HEK293 (cell line): Measurements from ENCODE around the gene SFXN3.

Source experiments
- CTCF ChIA-PET: fragments of 350-600 bp; formaldehyde crosslinking; extraction: SDS; loops from one replicate; lab custom pipeline; 2021; ENCODE audit warnings: antibody characterized with exemption; lab: Yijun Ruan, JAX
- POLR2A ChIA-PET: fragments of 300-600 bp; formaldehyde crosslinking; extraction: SDS; loops from one replicate; lab custom pipeline; 2020; ENCODE audit warnings: antibody characterized with exemption, inconsistent platforms; lab: Yijun Ruan, JAX
- H3K27ac ChIP-seq: fragments of 200-500 bp; sonication (Bioruptor generic); 2 replicates; pipeline ENCODE4 v1.5.1; 2014; ENCODE audit warnings: low read depth, low read length, control low read depth, inconsistent platforms; ENCODE audit errors: extremely low read depth
- H3K36me3 ChIP-seq, 2 experiments: fragments of 200-500 bp in 1 of 2; sonication (Bioruptor generic) in 1 of 2; 1 replicate in 1 of 2; 2 replicates in 1 of 2; pipeline ENCODE4 v1.5.1; 2014 to 2017; ENCODE audit warnings: inconsistent platforms in 2 of 2, low read length in 2 of 2; ENCODE audit not compliant: control insufficient read depth in 2 of 2, insufficient read depth in 1 of 2
- H3K4me1 ChIP-seq: fragments of 200-500 bp; sonication (Bioruptor generic); 2 replicates; pipeline ENCODE4 v1.5.1; 2014; ENCODE audit warnings: mild to moderate bottlenecking, low read length, inconsistent platforms; ENCODE audit not compliant: control insufficient read depth, insufficient read depth
- H3K4me3 ChIP-seq: 2 replicates; pipeline ENCODE4 v1.5.1; 2011; ENCODE audit warnings: low read depth, mild to moderate bottlenecking, control low read depth, low read length, moderate library complexity
- H3K9me3 ChIP-seq: fragments of 200-500 bp; sonication (Bioruptor generic); 2 replicates; pipeline ENCODE4 v1.5.1; 2014; ENCODE audit warnings: low read depth, low read length, inconsistent platforms; ENCODE audit not compliant: control insufficient read depth, insufficient read depth
- EGR2 ChIP-seq: fragments of 450-650 bp; formaldehyde crosslinking; IDR thresholded peaks from 2 replicates; pipeline ENCODE4 v1.5.1; 2016; ENCODE audit warnings: low read depth, missing biosample characterization, missing genetic modification characterization
- GLIS2 ChIP-seq: fragments of 450-650 bp; formaldehyde crosslinking; IDR thresholded peaks from 2 replicates; pipeline ENCODE4 v1.5.1; 2016; ENCODE audit warnings: missing biosample characterization, missing genetic modification characterization
- IKZF3 ChIP-seq: fragments of 450-650 bp; IDR thresholded peaks from 2 replicates; pipeline ENCODE4 v1.5.0; 2018; ENCODE audit warnings: missing biosample characterization, mild to moderate bottlenecking, missing genetic modification characterization, moderate library complexity
- PRDM10 ChIP-seq: fragments of 450-650 bp; formaldehyde crosslinking; IDR thresholded peaks from 2 replicates; pipeline ENCODE4 v1.5.1; 2016; ENCODE audit warnings: missing biosample characterization, missing genetic modification characterization
- SCRT1 ChIP-seq: fragments of 450-650 bp; formaldehyde crosslinking; IDR thresholded peaks from 2 replicates; pipeline ENCODE4 v1.5.1; 2016; ENCODE audit warnings: missing biosample characterization, missing genetic modification characterization, borderline replicate concordance
- SP3 ChIP-seq: fragments of 450-650 bp; formaldehyde crosslinking; IDR thresholded peaks from 2 replicates; pipeline ENCODE4 v1.5.1; 2016; ENCODE audit warnings: missing biosample characterization, missing genetic modification characterization
- YY1 ChIP-seq: fragments of 450-650 bp; formaldehyde crosslinking; IDR thresholded peaks from 2 replicates; pipeline ENCODE4 v1.5.1; 2018; ENCODE audit warnings: missing biosample characterization, missing genetic modification characterization
- ZBTB17 ChIP-seq: fragments of 450-650 bp; formaldehyde crosslinking; IDR thresholded peaks from 2 replicates; pipeline ENCODE4 v1.5.1; 2016; ENCODE audit warnings: missing biosample characterization, missing genetic modification characterization
- ZBTB20 ChIP-seq: fragments of 450-650 bp; formaldehyde crosslinking; IDR thresholded peaks from 2 replicates; pipeline ENCODE4 v1.5.1; 2016; ENCODE audit warnings: missing biosample characterization, missing genetic modification characterization
- ZFHX2 ChIP-seq: fragments of 450-650 bp; formaldehyde crosslinking; conservative IDR thresholded peaks from 2 replicates; pipeline ENCODE4 v1.5.1; 2016; ENCODE audit warnings: missing biosample characterization, missing genetic modification characterization
- ZFP41 ChIP-seq: fragments of 450-650 bp; formaldehyde crosslinking; IDR thresholded peaks from 2 replicates; pipeline ENCODE4 v1.5.1; 2016; ENCODE audit warnings: missing biosample characterization, missing genetic modification characterization, borderline replicate concordance
- ZNF10 ChIP-seq: fragments of 450-650 bp; formaldehyde crosslinking; IDR thresholded peaks from 2 replicates; pipeline ENCODE4 v1.5.1; 2017; ENCODE audit warnings: missing biosample characterization, missing genetic modification characterization
- ZNF112 ChIP-seq: fragments of 450-650 bp; formaldehyde crosslinking; IDR thresholded peaks from 2 replicates; pipeline ENCODE4 v1.5.0; 2017; ENCODE audit warnings: missing biosample characterization, missing genetic modification characterization
- ZNF121 ChIP-seq: fragments of 450-650 bp; formaldehyde crosslinking; IDR thresholded peaks from 2 replicates; pipeline ENCODE4 v1.5.1; 2016; ENCODE audit warnings: missing biosample characterization, missing genetic modification characterization
- ZNF311 ChIP-seq: fragments of 450-650 bp; formaldehyde crosslinking; IDR thresholded peaks from 2 replicates; pipeline ENCODE4 v1.5.1; 2017; ENCODE audit warnings: missing biosample characterization, missing genetic modification characterization, borderline replicate concordance
- ZNF324 ChIP-seq: fragments of 450-650 bp; formaldehyde crosslinking; IDR thresholded peaks from 2 replicates; pipeline ENCODE4 v1.5.1; 2016; ENCODE audit warnings: missing biosample characterization, missing genetic modification characterization
- ZNF394 ChIP-seq: fragments of 450-650 bp; formaldehyde crosslinking; IDR thresholded peaks from 2 replicates; pipeline ENCODE4 v1.5.1; 2016; ENCODE audit warnings: missing biosample characterization, missing genetic modification characterization, mild to moderate bottlenecking, moderate library complexity, borderline replicate concordance
- ZNF529 ChIP-seq: fragments of 450-650 bp; formaldehyde crosslinking; IDR thresholded peaks from 2 replicates; pipeline ENCODE4 v1.5.1; 2017; ENCODE audit warnings: missing genetic modification characterization, missing biosample characterization; ENCODE audit not compliant: insufficient replicate concordance
- ZNF560 ChIP-seq: fragments of 450-650 bp; formaldehyde crosslinking; IDR thresholded peaks from 2 replicates; pipeline ENCODE4 v1.5.1; 2017; ENCODE audit warnings: missing biosample characterization, missing genetic modification characterization, borderline replicate concordance
- ZNF580 ChIP-seq: fragments of 450-650 bp; formaldehyde crosslinking; IDR thresholded peaks from 2 replicates; pipeline ENCODE4 v1.5.1; 2016; ENCODE audit warnings: missing biosample characterization, missing genetic modification characterization
- ZNF692 ChIP-seq: fragments of 450-650 bp; formaldehyde crosslinking; IDR thresholded peaks from 2 replicates; pipeline ENCODE4 v1.5.1; 2016; ENCODE audit warnings: missing biosample characterization, missing genetic modification characterization
- ZNF777 ChIP-seq: fragments of 450-650 bp; formaldehyde crosslinking; IDR thresholded peaks from 2 replicates; pipeline ENCODE4 v1.5.1; 2017; ENCODE audit warnings: missing biosample characterization, missing genetic modification characterization, borderline replicate concordance
- ZSCAN30 ChIP-seq: fragments of 450-650 bp; IDR thresholded peaks from 2 replicates; pipeline ENCODE4 v1.5.1; 2018; ENCODE audit warnings: missing biosample characterization, mild to moderate bottlenecking, missing genetic modification characterization, moderate library complexity
- ZXDB ChIP-seq: fragments of 450-650 bp; formaldehyde crosslinking; IDR thresholded peaks from 2 replicates; pipeline ENCODE4 v1.5.1; 2016; ENCODE audit warnings: missing biosample characterization, missing genetic modification characterization
- TF ChIP-seq, protein P1 (sequence below): fragments of 450-650 bp; formaldehyde crosslinking; IDR thresholded peaks from 2 replicates; pipeline ENCODE4 v1.5.1; 2016; ENCODE audit warnings: missing biosample characterization, missing genetic modification characterization
- TF ChIP-seq, protein P2 (sequence below): fragments of 450-650 bp; formaldehyde crosslinking; IDR thresholded peaks from 2 replicates; pipeline ENCODE4 v1.5.1; 2017; ENCODE audit warnings: missing biosample characterization, missing genetic modification characterization

Gene SFXN3

DNA sequence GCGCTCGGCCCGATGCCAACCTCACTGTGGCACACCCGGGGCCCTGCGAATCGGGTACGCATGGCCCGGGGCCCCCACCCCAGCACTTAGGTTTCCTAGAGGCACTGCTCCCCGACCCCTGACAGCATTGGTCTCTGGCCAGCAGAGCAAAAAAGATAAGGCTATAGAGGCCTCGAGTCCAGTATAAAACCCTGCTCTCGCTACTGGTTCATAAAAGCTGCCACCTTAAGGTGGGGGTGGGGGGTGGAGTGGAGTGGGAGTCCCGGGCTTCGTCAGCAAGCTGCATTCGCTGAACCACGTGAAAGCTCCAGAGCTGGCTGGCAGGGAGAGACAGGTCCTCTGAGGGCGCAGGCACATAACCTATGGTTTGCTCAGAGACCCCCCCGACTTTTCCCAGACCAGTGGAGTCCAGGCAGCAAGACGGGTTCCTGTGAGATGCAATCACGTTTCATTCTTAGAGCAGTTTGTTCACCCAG lies 32.1 kb downstream of the SFXN3 start (continued):
- TF ChIP-seq EGR2 (0 out of 2 replicates have a peak, but pooled peaks have one; percentile 5), ZBTB20 (peak; percentile 77), ZNF324 (no peak), IKZF3 (no peak), ZSCAN30 (tag by site-specific recombination) (no peak), SCRT1 (tag by site-specific recombination) (no peak), PRDM10 (tag by site-specific recombination) (no peak), ZNF121 (tag by site-specific recombination) (no peak), ZFHX2 (tag by site-specific recombination) (peak; percentile 34; the same call in 1 of the 2 replicates), ZNF580 (tag by site-specific recombination) (no peak), ZNF10 (tag by site-specific recombination) (no peak), ZNF777 (no peak)
- TF ChIP-seq, protein P1, sequence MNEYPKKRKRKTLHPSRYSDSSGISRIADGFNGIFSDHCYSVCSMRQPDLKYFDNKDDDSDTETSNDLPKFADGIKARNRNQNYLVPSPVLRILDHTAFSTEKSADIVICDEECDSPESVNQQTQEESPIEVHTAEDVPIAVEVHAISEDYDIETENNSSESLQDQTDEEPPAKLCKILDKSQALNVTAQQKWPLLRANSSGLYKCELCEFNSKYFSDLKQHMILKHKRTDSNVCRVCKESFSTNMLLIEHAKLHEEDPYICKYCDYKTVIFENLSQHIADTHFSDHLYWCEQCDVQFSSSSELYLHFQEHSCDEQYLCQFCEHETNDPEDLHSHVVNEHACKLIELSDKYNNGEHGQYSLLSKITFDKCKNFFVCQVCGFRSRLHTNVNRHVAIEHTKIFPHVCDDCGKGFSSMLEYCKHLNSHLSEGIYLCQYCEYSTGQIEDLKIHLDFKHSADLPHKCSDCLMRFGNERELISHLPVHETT (tag by site-specific recombination): no peak
- TF ChIP-seq, all 188 proteins: peak for 4

DNA sequence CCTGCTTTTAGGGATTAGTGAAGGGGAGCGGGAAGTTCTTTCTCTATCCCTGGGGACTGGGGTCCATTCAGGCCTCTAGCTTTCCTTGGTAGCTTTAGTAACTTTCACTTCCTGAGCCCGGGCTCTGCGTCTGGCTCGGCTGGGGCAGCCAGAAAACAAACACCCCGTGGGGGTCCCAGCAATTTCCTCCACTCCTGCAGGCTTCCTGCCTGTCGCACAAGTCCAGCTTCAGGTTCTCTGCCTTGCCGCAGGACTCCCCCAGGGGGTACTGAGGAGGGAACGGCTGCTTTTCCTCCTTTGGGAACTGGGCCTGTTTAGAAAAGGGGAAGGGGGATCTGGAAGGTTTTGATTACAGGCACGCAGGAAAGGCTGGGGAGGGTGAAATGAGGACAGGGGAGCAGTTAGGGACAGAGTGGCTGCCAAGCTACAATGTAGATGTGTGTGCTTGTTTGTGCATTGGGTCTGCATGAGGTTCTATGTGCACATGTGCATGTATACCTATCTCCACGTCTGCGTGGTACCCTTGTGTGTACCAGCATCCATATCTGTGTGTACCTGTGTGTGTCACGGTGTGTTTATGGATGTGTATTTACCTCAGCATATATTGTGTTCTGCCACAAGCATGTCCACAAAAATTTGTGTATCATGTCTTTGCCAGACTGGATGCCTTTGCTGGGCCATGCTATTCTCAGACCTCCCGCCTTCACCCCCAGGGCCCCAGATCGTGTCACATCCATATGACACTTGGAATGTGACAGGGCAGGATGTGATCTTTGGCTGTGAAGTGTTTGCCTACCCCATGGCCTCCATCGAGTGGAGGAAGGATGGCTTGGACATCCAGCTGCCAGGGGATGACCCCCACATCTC lies 32.7 kb downstream of the SFXN3 start:
- Histone ChIP-seq H3K36me3 (no peaks in the 10 kb centered on the region), H3K4me1 (peaks cover 22% of the 10 kb centered on the region), H3K4me3 (no peak overlapping the region), H3K9me3 (no peaks in the 10 kb centered on the region), H3K27ac (no peak overlapping the region; the same call in 1 of the 2 replicates)
- ChIA-PET POLR2A (no interaction called here), CTCF (interaction anchor here (0.7 to 6.2 kb wide), 9 partner anchors 9 to 78 kb away, joined by 3 to 61 read pairs (median 5); no protein-coding TSS in a partner anchor)
- TF ChIP-seq, protein P2, sequence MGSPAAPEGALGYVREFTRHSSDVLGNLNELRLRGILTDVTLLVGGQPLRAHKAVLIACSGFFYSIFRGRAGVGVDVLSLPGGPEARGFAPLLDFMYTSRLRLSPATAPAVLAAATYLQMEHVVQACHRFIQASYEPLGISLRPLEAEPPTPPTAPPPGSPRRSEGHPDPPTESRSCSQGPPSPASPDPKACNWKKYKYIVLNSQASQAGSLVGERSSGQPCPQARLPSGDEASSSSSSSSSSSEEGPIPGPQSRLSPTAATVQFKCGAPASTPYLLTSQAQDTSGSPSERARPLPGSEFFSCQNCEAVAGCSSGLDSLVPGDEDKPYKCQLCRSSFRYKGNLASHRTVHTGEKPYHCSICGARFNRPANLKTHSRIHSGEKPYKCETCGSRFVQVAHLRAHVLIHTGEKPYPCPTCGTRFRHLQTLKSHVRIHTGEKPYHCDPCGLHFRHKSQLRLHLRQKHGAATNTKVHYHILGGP (tag by site-specific recombination): no peak
- TF ChIP-seq YY1 (no peak), GLIS2 (tag by site-specific recombination) (peak; percentile 48), ZXDB (tag by site-specific recombination) (no peak), ZNF394 (no peak), ZBTB17 (tag by site-specific recombination) (peak; percentile 18; the same call in 1 of the 2 replicates), SP3 (tag by site-specific recombination) (no peak), ZNF692 (tag by site-specific recombination) (no peak), ZNF311 (tag by site-specific recombination) (no peak), ZNF560 (tag by site-specific recombination) (no peak), ZNF529 (tag by site-specific recombination) (no peak), ZFP41 (tag by site-specific recombination) (no peak), ZNF112 (no peak)
